T-cell (primary cell): ENCODE results near the gene ABCA6. TPM values are rescaled to one million over a fixed set of nuclear protein-coding genes. Genes with fewer than 3 reads are reported as not detected.

Experiments used
- ATAC-seq, 4 experiments: fragments of 200-7000 bp in 3 of 4; fragments of 150-1000 bp in 1 of 4; cut with Tn5 transposase; replicated peaks in 1 of 4; 1 replicate in 3 of 4; 2 replicates in 1 of 4; pipeline ENCODE4 v1.10.0; 2021; ENCODE audit warnings: moderate library complexity in 3 of 4, mild to moderate bottlenecking in 2 of 4, moderate number of reproducible peaks in 1 of 4
- CTCF ChIA-PET, 2 donors: fragments of 300-600 bp; sonication (Branson Sonifier 250); formaldehyde crosslinking; loops; one replicate each; lab custom pipeline; 2022; ENCODE audit warnings: antibody characterized with exemption in 2 of 2; lab: Charles Lee
- POLR2A ChIA-PET, 2 donors: fragments of 300-600 bp; sonication (Branson Sonifier 250); formaldehyde crosslinking; loops; one replicate each; lab custom pipeline; 2022; ENCODE audit warnings: antibody characterized with exemption in 2 of 2; lab: Charles Lee
- DNase-seq, 35 experiments: peaks; one replicate each; pipeline versions ENCODE4 v3.0.0 to v3.0.0-alpha.2; 2013 to 2023
- H3K27ac ChIP-seq: one replicate; pipeline ENCODE4 v1.5.1; 2013; ENCODE audit warnings: low read length
- H3K27me3 ChIP-seq, 2 experiments: replicated peaks in 1 of 2; 1 replicate in 1 of 2; 2 replicates in 1 of 2; pipeline versions ENCODE4 v1.6.1 to v1.7.0; 2013; ENCODE audit warnings: low read length in 1 of 2, mixed read lengths in 1 of 2; ENCODE audit not compliant: control insufficient read depth in 2 of 2, insufficient read depth in 2 of 2; ENCODE audit errors: extremely low read depth in 1 of 2
- H3K36me3 ChIP-seq, 2 donors: 1 replicate in 1 of 2; 2 replicates in 1 of 2; pipeline versions ENCODE4 v1.6.1 to v1.7.0; 2013; ENCODE audit warnings: low read length in 1 of 2; ENCODE audit not compliant: control insufficient read depth in 2 of 2, insufficient read depth in 1 of 2; ENCODE audit errors: extremely low read depth in 1 of 2
- H3K4me1 ChIP-seq, 2 experiments: 1 replicate in 1 of 2; 2 replicates in 1 of 2; pipeline versions ENCODE4 v1.6.1 to v1.7.0; 2013; ENCODE audit warnings: low read length in 2 of 2, mixed read lengths in 1 of 2; ENCODE audit not compliant: insufficient read depth in 2 of 2, control insufficient read depth in 1 of 2; ENCODE audit errors: extremely low read depth in 1 of 2
- H3K4me3 ChIP-seq, 2 donors: 1 replicate in 1 of 2; 2 replicates in 1 of 2; pipeline versions ENCODE4 v1.5.1 to v1.7.0; 2013; ENCODE audit warnings: mild to moderate bottlenecking in 2 of 2, low read length in 1 of 2, moderate library complexity in 1 of 2; ENCODE audit not compliant: control insufficient read depth in 1 of 2; ENCODE audit errors: extremely low read depth in 1 of 2
- H3K9me3 ChIP-seq: 2 replicates; pipeline ENCODE4 v1.7.0; 2013
- H3K27ac Mint-ChIP-seq, 2 donors: one replicate each; pipeline ENCODE4 v1.8.0; 2020 to 2021; ENCODE audit warnings: mild to moderate bottlenecking in 2 of 2, mixed read lengths in 2 of 2
- H3K27me3 Mint-ChIP-seq, 2 donors: one replicate each; pipeline ENCODE4 v1.8.0; 2021 to 2022; ENCODE audit warnings: mixed read lengths in 2 of 2
- H3K36me3 Mint-ChIP-seq: one replicate; pipeline ENCODE4 v1.8.0; 2021; ENCODE audit warnings: mixed read lengths
- H3K4me1 Mint-ChIP-seq, 3 donors: one replicate each; pipeline ENCODE4 v1.8.0; 2020 to 2022; ENCODE audit warnings: mixed read lengths in 3 of 3, mild to moderate bottlenecking in 1 of 3
- H3K4me3 Mint-ChIP-seq, 3 donors: one replicate each; pipeline ENCODE4 v1.8.0; 2020 to 2022; ENCODE audit warnings: mild to moderate bottlenecking in 3 of 3, mixed read lengths in 3 of 3, moderate library complexity in 3 of 3
- H3K9me3 Mint-ChIP-seq, 3 donors: one replicate each; pipeline ENCODE4 v1.8.0; 2020 to 2022; ENCODE audit warnings: mixed read lengths in 3 of 3
- WGBS: methylation state at CpG from one replicate; pipeline ENCODE4 v1.1.5; 2013; ENCODE audit warnings: missing lambda C conversion rate; ENCODE audit not compliant: insufficient coverage; 5-methylcytosine and 5-hydroxymethylcytosine counted together
- total RNA-seq, 35 experiments: library from RNA in 6 of 35; stranded (reverse) in 6 of 35; fragments of 120-200 nt in 1 of 35; gene quantifications; one replicate each; pipeline versions ENCODE4 v1.2.1 to v1.2.4 and lab custom pipeline; 2013 to 2026

ABCA6 gene
- total RNA-seq (1 to 10 TPM in 1 of 5 donors, under 1 TPM in 4; 0.25 to 1.2 (median 0.79) TPM), total RNA-seq (lab: John Stamatoyannopoulos, UW) (0 to 1.6 (median 0.61) reads per million in 29 experiments)
- total RNA-seq (2013) = 0.53 TPM

- 100% methylated on average over 1 of the region's 4 CpGs for WGBS
- Mint-ChIP-seq H3K9me3 (no peaks in the 10 kb centered on the region), H3K4me1 (no peaks in the 10 kb centered on the region), H3K4me3 (no peak within 1 kb of the TSS), H3K36me3 (peaks cover 6% of the 10 kb centered on the region), H3K27me3 (peaks cover 3 to 6% of the 10 kb centered on the region in 2 donors), H3K27ac (no peak within 1 kb of the TSS)
- Histone ChIP-seq H3K27me3 (no peaks in the 10 kb centered on the region), H3K4me3 (no peak within 1 kb of the TSS), H3K9me3 (no peaks in the 10 kb centered on the region), H3K27ac (no peak within 1 kb of the TSS), H3K4me1 (no peaks in the 10 kb centered on the region), H3K36me3 (no peaks in the 10 kb centered on the region)
- ChIA-PET CTCF (no interaction called here), POLR2A (no interaction called here)
- DNase-seq (no peak), ATAC-seq (no peak)
Measured at GRCh38 chr17:69141431-69142174, at the start of gene ABCA6. Gene ABCA6 (minus strand): TSS chr17:69141895. CDS start chr17:69140703, 1,192 bp downstream.

GRCh38 chr17:69188796-69189195, 47.1 kb upstream of the ABCA6 start:
- Histone ChIP-seq H3K4me3 (no peak overlapping the region), H3K36me3 (no peaks in the 10 kb centered on the region), H3K4me1 (no peaks in the 10 kb centered on the region), H3K9me3 (no peaks in the 10 kb centered on the region), H3K27me3 (no peaks in the 10 kb centered on the region), H3K27ac (no peak overlapping the region)
- no peaks in the 10 kb centered on the region for H3K9me3 Mint-ChIP-seq
- POLR2A ChIA-PET = no interaction called here
- ATAC-seq (no peak), DNase-seq (no peak)
- H3K36me3 Mint-ChIP-seq = peaks cover 9% of the 10 kb centered on the region
- CTCF ChIA-PET = no interaction called here
- WGBS = no CpG with 5 or more reads among the region's 2 CpGs
- H3K4me1 Mint-ChIP-seq = no peaks in the 10 kb centered on the region
- no peak overlapping the region for H3K4me3 Mint-ChIP-seq
- no peak overlapping the region for H3K27ac Mint-ChIP-seq
- no peaks in the 10 kb centered on the region for H3K27me3 Mint-ChIP-seq

GRCh38 chr17:69188064-69188463, 46.4 kb upstream of the ABCA6 start:
- WGBS = no CpG with 5 or more reads among the region's 1 CpG
- ATAC-seq (no peak), DNase-seq (no peak)
- Mint-ChIP-seq H3K4me1 (no peaks in the 10 kb centered on the region), H3K36me3 (peaks cover 8% of the 10 kb centered on the region), H3K27me3 (no peaks in the 10 kb centered on the region), H3K4me3 (no peak overlapping the region), H3K27ac (no peak overlapping the region), H3K9me3 (no peaks in the 10 kb centered on the region)
- Histone ChIP-seq H3K4me3 (no peak overlapping the region), H3K4me1 (no peaks in the 10 kb centered on the region), H3K36me3 (no peaks in the 10 kb centered on the region), H3K27ac (no peak overlapping the region), H3K9me3 (no peaks in the 10 kb centered on the region), H3K27me3 (no peaks in the 10 kb centered on the region)
- ChIA-PET CTCF (no interaction called here), POLR2A (no interaction called here)

GRCh38 chr17:69187294-69187693, 45.6 kb upstream of the ABCA6 start:
- peaks cover 1% of the 10 kb centered on the region for H3K36me3 Mint-ChIP-seq
- H3K9me3 ChIP-seq = no peaks in the 10 kb centered on the region
- ATAC-seq (no peak), DNase-seq (no peak)
- ChIA-PET CTCF (no interaction called here), POLR2A (no interaction called here)
- no peak overlapping the region for H3K27ac Mint-ChIP-seq
- H3K36me3 ChIP-seq = no peaks in the 10 kb centered on the region
- H3K4me3 Mint-ChIP-seq = no peak overlapping the region
- H3K27ac ChIP-seq = no peak overlapping the region
- no peaks in the 10 kb centered on the region for H3K27me3 ChIP-seq
- no peaks in the 10 kb centered on the region for H3K4me1 ChIP-seq
- H3K4me1 Mint-ChIP-seq = no peaks in the 10 kb centered on the region
- H3K4me3 ChIP-seq = no peak overlapping the region
- H3K27me3 Mint-ChIP-seq = no peaks in the 10 kb centered on the region
- H3K9me3 Mint-ChIP-seq = no peaks in the 10 kb centered on the region

- H3K36me3 Mint-ChIP-seq = no peaks in the 10 kb centered on the region
- H3K27me3 ChIP-seq = no peaks in the 10 kb centered on the region
- H3K4me1 Mint-ChIP-seq = no peaks in the 10 kb centered on the region
- no peak overlapping the region for H3K4me3 Mint-ChIP-seq
- H3K9me3 ChIP-seq = no peaks in the 10 kb centered on the region
- ATAC-seq (no peak), DNase-seq (no peak)
- ChIA-PET POLR2A (no interaction called here), CTCF (no interaction called here)
- H3K4me3 ChIP-seq = no peak overlapping the region
- H3K36me3 ChIP-seq = no peaks in the 10 kb centered on the region
- H3K27ac Mint-ChIP-seq = no peak overlapping the region
- WGBS = no CpG with 5 or more reads among the region's 4 CpGs
- H3K27me3 Mint-ChIP-seq = no peaks in the 10 kb centered on the region
- H3K4me1 ChIP-seq = no peaks in the 10 kb centered on the region
- H3K9me3 Mint-ChIP-seq = no peaks in the 10 kb centered on the region
- no peak overlapping the region for H3K27ac ChIP-seq
Measured at GRCh38 chr17:69179227-69179952, 37.7 kb upstream of the ABCA6 start.

GRCh38 chr17:69176457-69176795, 34.7 kb upstream of the ABCA6 start:
- no peaks in the 10 kb centered on the region for H3K9me3 ChIP-seq
- H3K4me3 ChIP-seq = no peak overlapping the region
- H3K4me1 ChIP-seq = no peaks in the 10 kb centered on the region
- H3K27ac ChIP-seq = no peak overlapping the region
- no peak for DNase-seq
- Mint-ChIP-seq H3K36me3 (peaks cover 2% of the 10 kb centered on the region), H3K4me1 (no peaks in the 10 kb centered on the region), H3K27ac (no peak overlapping the region), H3K27me3 (no peaks in the 10 kb centered on the region), H3K4me3 (no peak overlapping the region), H3K9me3 (no peaks in the 10 kb centered on the region)
- no peaks in the 10 kb centered on the region for H3K36me3 ChIP-seq
- ATAC-seq = no peak
- CTCF ChIA-PET = no interaction called here
- no CpG with 5 or more reads among the region's 1 CpG for WGBS
- POLR2A ChIA-PET = no interaction called here
- no peaks in the 10 kb centered on the region for H3K27me3 ChIP-seq
